ENCODE measurements around the gene SERPINF2.

SERPINF2 gene

GRCh38 chr17:1754430-1755112 is 11.9 kb downstream of the SERPINF2 start:
- no peak overlapping the region for H3K27ac ChIP-seq (ENCODE audit: extremely low read depth, low read depth, low read length)
- TF ChIP-seq ZSCAN5A (tag by site-specific recombination; IDR thresholded peaks at IDR 0.05), result no peak
- peak; percentile 84; the same call in 1 of the 2 replicates for TF ChIP-seq ZIC2 (tag by site-specific recombination; IDR thresholded peaks at IDR 0.05)

DNA sequence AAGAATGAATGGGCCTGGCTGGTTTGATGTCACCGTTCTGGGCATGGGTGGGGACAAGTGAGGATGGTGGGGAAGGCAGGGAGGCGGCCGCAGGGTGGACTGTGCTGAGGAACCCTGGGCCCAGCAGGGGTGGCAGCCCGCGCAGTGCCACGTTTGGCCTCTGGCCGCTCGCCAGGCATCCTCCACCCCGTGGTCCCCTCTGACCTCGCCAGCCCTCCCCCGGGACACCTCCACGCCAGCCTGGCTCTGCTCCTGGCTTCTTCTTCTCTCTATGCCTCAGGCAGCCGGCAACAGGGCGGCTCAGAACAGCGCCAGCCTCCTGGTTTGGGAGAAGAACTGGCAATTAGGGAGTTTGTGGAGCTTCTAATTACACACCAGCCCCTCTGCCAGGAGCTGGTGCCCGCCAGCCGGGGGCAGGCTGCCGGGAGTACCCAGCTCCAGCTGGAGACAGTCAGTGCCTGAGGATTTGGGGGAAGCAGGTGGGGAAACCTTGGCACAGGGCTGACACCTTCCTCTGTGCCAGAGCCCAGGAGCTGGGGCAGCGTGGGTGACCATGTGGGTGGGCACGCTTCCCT is 12.7 kb downstream of the SERPINF2 start:
- ChIA-PET CTCF (interaction anchor here (1.4 to 1.5 kb wide), 2 partner anchors 10 to 34 kb away, joined by 3 to 4 read pairs; no protein-coding TSS in a partner anchor), POLR2A (interaction anchor here (0.6 to 1.3 kb wide), 2 partner anchors 20 to 165 kb away, joined by 4 to 5 read pairs; no protein-coding TSS in a partner anchor)
- H3K4me3 ChIP-seq (ENCODE audit: low read depth, low read length), result no peak overlapping the region

More at GRCh38 chr17:1754430-1755112, 11.9 kb downstream of the SERPINF2 start:
- Histone ChIP-seq H3K36me3 (ENCODE audit: control insufficient read depth in 2 of 2, insufficient read depth in 1 of 2, low read length in 2 of 2) (no peaks in the 10 kb centered on the region), H3K4me3 (ENCODE audit: low read depth, low read length) (no peak overlapping the region), H3K9me3 (ENCODE audit: control insufficient read depth, insufficient read depth, low read depth, low read length) (no peaks in the 10 kb centered on the region), H3K4me1 (ENCODE audit: control insufficient read depth, insufficient read depth, low read length) (no peaks in the 10 kb centered on the region)
- ChIA-PET CTCF (interaction anchor here (1.4 kb wide), 1 partner anchor 33 kb away, joined by 4 read pairs; no protein-coding TSS in a partner anchor), POLR2A (interaction anchor here (1.3 to 1.4 kb wide), 3 partner anchors 16 to 38 kb away, joined by 4 to 6 read pairs (median 5); no protein-coding TSS in a partner anchor)

DNA sequence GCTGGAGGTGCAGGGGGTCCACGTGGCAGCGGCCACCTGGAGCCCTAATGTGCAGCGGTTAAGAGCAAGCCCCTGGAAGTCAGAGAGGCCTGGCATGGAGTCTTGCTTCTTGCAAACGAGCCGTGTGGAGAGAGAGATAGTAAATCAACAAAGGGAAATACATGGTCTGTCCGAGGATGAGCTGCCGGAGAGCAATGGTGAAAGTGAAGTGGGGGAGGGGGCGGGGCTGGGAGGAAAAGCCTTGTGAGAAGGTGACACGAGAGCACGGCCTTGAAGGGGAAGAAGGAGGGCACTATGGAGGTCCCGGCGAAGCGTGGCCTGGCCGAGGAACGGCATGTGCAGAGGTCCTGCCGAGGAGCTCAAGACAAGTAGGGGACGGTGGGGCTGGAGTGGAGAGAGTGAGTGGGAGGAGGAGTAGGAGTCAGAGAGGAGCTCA is 13.2 kb downstream of the SERPINF2 start:
- CTCF ChIA-PET, result interaction anchor here (0.7 to 1.5 kb wide), 3 partner anchors 10 to 35 kb away, joined by 3 to 4 read pairs (median 3); no protein-coding TSS in a partner anchor
- TF ChIP-seq KLF9 (tag by site-specific recombination; IDR thresholded peaks at IDR 0.05; ENCODE audit: low read depth) (no peak), GLIS2 (tag by site-specific recombination; IDR thresholded peaks at IDR 0.05) (0 out of 2 replicates have a peak, but pooled peaks have one; percentile 27), ZNF366 (tag by site-specific recombination; conservative IDR thresholded peaks at IDR 0.05) (no peak), ZFHX2 (tag by site-specific recombination; conservative IDR thresholded peaks at IDR 0.05) (peak; percentile 38; the same call in 1 of the 2 replicates), ZNF280C (tag by site-specific recombination; IDR thresholded peaks at IDR 0.05) (no peak)
- POLR2A ChIA-PET, result interaction anchor here (0.6 to 1.3 kb wide), 4 partner anchors 11 to 166 kb away, joined by 3 to 5 read pairs (median 4); no protein-coding TSS in a partner anchor
- Histone ChIP-seq H3K4me1 (ENCODE audit: control insufficient read depth, insufficient read depth, low read length) (no peaks in the 10 kb centered on the region), H3K27ac (ENCODE audit: extremely low read depth, low read depth, low read length) (no peak overlapping the region), H3K4me3 (ENCODE audit: low read depth, low read length) (no peak overlapping the region), H3K36me3 (ENCODE audit: control insufficient read depth in 2 of 2, insufficient read depth in 1 of 2, low read length in 2 of 2) (no peaks in the 10 kb centered on the region; a peak in 1 of 3 replicates), H3K9me3 (ENCODE audit: control insufficient read depth, insufficient read depth, low read depth, low read length) (no peaks in the 10 kb centered on the region)

More for the DNA sequence above, 12.7 kb downstream of the SERPINF2 start:
- no peak for TF ChIP-seq ZBTB17 (tag by site-specific recombination; IDR thresholded peaks at IDR 0.05)
- no peak for TF ChIP-seq ZNF146 (tag by site-specific recombination; IDR thresholded peaks at IDR 0.05)
- peak; percentile 78 for TF ChIP-seq EGR2 (tag by site-specific recombination; IDR thresholded peaks at IDR 0.05; ENCODE audit: low read depth)
- TF ChIP-seq ZNF132 (tag by site-specific recombination; IDR thresholded peaks at IDR 0.05; ENCODE audit: borderline replicate concordance), result no peak
- no peak for TF ChIP-seq RBAK (tag by site-specific recombination; IDR thresholded peaks at IDR 0.05)
- peak; percentile 73 for TF ChIP-seq ZFHX2 (tag by site-specific recombination; conservative IDR thresholded peaks at IDR 0.05)
- Histone ChIP-seq H3K36me3 (ENCODE audit: control insufficient read depth in 2 of 2, insufficient read depth in 1 of 2, low read length in 2 of 2) (no peaks in the 10 kb centered on the region; a peak in 1 of 3 replicates), H3K27ac (ENCODE audit: extremely low read depth, low read depth, low read length) (no peak overlapping the region), H3K4me1 (ENCODE audit: control insufficient read depth, insufficient read depth, low read length) (no peaks in the 10 kb centered on the region), H3K9me3 (ENCODE audit: control insufficient read depth, insufficient read depth, low read depth, low read length) (no peaks in the 10 kb centered on the region)

DNA sequence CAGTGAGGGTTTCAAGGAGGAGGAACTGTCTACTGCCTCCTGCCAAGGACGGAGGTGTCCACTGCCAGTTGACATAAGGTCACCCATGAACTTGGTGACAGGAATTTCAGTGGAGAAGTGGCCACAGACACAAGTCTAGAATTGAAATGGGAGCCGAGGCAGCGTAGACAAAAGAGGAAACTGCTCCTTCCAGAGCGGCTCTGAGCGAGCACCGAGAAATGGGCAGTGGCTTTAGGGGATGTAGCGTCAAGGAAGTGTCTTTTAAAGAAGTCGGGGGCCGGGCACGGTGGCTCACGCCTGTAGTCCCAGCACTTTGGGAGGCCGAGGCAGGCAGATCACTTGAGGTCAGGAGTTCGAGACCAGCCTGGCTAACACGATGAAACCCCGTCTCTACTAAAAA is 16.1 kb downstream of the SERPINF2 start:
- Histone ChIP-seq H3K9me3 (ENCODE audit: control insufficient read depth, insufficient read depth, low read depth, low read length) (no peaks in the 10 kb centered on the region), H3K4me3 (ENCODE audit: low read depth, low read length) (no peak overlapping the region), H3K36me3 (ENCODE audit: control insufficient read depth in 2 of 2, insufficient read depth in 1 of 2, low read length in 2 of 2) (no peaks in the 10 kb centered on the region; a peak in 1 of 3 replicates), H3K27ac (ENCODE audit: extremely low read depth, low read depth, low read length) (no peak overlapping the region), H3K4me1 (ENCODE audit: control insufficient read depth, insufficient read depth, low read length) (peaks cover 6% of the 10 kb centered on the region)
- ChIA-PET CTCF (no interaction called here), POLR2A (no interaction called here)
- no peak for TF ChIP-seq ZNF473 (tag by site-specific recombination; IDR thresholded peaks at IDR 0.05)
